Astrocyte (in vitro differentiated cells and primary cell): ENCODE measurements around the gene VPS11. TPM values are rescaled to one million over a fixed set of nuclear protein-coding genes. Genes with fewer than 3 reads are reported as not detected.

Experiments used
- DNase-seq: peaks from one replicate; pipeline ENCODE4 v3.0.0-alpha.2; 2010; ENCODE audit warnings: low read depth
- FAIRE-seq: peaks from 2 replicates; lab custom pipeline; 2011; peaks lifted over from hg19 to GRCh38; lab: Jason Lieb, UNC
- H2AFZ ChIP-seq: 2 replicates; pipeline ENCODE4 v1.6.0; 2012; ENCODE audit warnings: low read depth, low read length, inconsistent platforms
- H3K27ac ChIP-seq: 2 replicates; pipeline ENCODE4 v1.5.1; 2011; ENCODE audit warnings: low read depth, low read length, inconsistent platforms
- H3K27me3 ChIP-seq: 2 replicates; pipeline ENCODE4 v1.6.0; 2011; ENCODE audit warnings: low read length, inconsistent platforms; ENCODE audit not compliant: insufficient read depth
- H3K36me3 ChIP-seq: 2 replicates; pipeline ENCODE4 v1.5.1; 2011; ENCODE audit warnings: low read length, inconsistent platforms; ENCODE audit not compliant: insufficient read depth
- H3K4me1 ChIP-seq: 2 replicates; pipeline ENCODE4 v1.5.1; 2011; ENCODE audit warnings: low read length, inconsistent platforms; ENCODE audit not compliant: insufficient read depth
- H3K4me2 ChIP-seq: 2 replicates; pipeline ENCODE4 v1.6.0; 2012; ENCODE audit warnings: low read length, inconsistent platforms
- H3K4me3 ChIP-seq: 2 replicates; pipeline ENCODE4 v1.5.1; 2011; ENCODE audit warnings: low read depth, mild to moderate bottlenecking, low read length, inconsistent platforms; ENCODE audit not compliant: insufficient read depth
- H3K79me2 ChIP-seq: 2 replicates; pipeline ENCODE4 v1.6.0; 2012; ENCODE audit warnings: mild to moderate bottlenecking, low read length, inconsistent platforms; ENCODE audit not compliant: insufficient read depth
- H3K9ac ChIP-seq: 2 replicates; pipeline ENCODE4 v1.6.0; 2012; ENCODE audit warnings: mild to moderate bottlenecking, low read length, inconsistent platforms
- H3K9me3 ChIP-seq: 2 replicates; pipeline ENCODE4 v1.5.1; 2012; ENCODE audit warnings: low read depth, mild to moderate bottlenecking, low read length, inconsistent platforms; ENCODE audit not compliant: insufficient read depth
- H4K20me1 ChIP-seq: 2 replicates; pipeline ENCODE4 v1.6.0; 2012; ENCODE audit warnings: low read length, inconsistent platforms; ENCODE audit not compliant: insufficient read depth
- H3K27ac Mint-ChIP-seq: one replicate; pipeline ENCODE4 v1.8.0; 2021; ENCODE audit warnings: mild to moderate bottlenecking, mixed read lengths; ENCODE audit not compliant: unreplicated experiment
- H3K27me3 Mint-ChIP-seq: one replicate; pipeline ENCODE4 v1.8.0; 2021; ENCODE audit warnings: low read depth, mixed read lengths; ENCODE audit not compliant: unreplicated experiment
- H3K36me3 Mint-ChIP-seq: one replicate; pipeline ENCODE4 v1.8.0; 2021; ENCODE audit warnings: low read depth, mixed read lengths; ENCODE audit not compliant: unreplicated experiment
- H3K4me1 Mint-ChIP-seq: one replicate; pipeline ENCODE4 v1.8.0; 2021; ENCODE audit warnings: low read depth, mixed read lengths; ENCODE audit not compliant: unreplicated experiment
- H3K4me3 Mint-ChIP-seq: one replicate; pipeline ENCODE4 v1.8.0; 2021; ENCODE audit warnings: mild to moderate bottlenecking, moderate library complexity, mixed read lengths; ENCODE audit not compliant: unreplicated experiment
- H3K9me3 Mint-ChIP-seq: one replicate; pipeline ENCODE4 v1.8.0; 2021; ENCODE audit warnings: mild to moderate bottlenecking, mixed read lengths; ENCODE audit not compliant: unreplicated experiment
- EZH2 ChIP-seq: IDR thresholded peaks from 2 replicates; pipeline ENCODE4 v1.6.1; 2012; ENCODE audit warnings: mild to moderate bottlenecking, low read length, inconsistent platforms; ENCODE audit not compliant: insufficient read depth
- total RNA-seq: library from RNA; stranded (reverse); gene quantifications from 2 replicates; pipeline ENCODE4 v1.2.1, GENCODE V29; 2021
- TF ChIP-seq, protein P1 (sequence below): IDR thresholded peaks from 2 replicates; pipeline ENCODE4 v1.5.1; 2011; ENCODE audit warnings: low read depth, mild to moderate bottlenecking, inconsistent platforms, low read length, moderate library complexity; ENCODE audit not compliant: insufficient read depth

VPS11 gene
- total RNA-seq, 1 donor from 2014 or later = 24.0 TPM

DNA sequence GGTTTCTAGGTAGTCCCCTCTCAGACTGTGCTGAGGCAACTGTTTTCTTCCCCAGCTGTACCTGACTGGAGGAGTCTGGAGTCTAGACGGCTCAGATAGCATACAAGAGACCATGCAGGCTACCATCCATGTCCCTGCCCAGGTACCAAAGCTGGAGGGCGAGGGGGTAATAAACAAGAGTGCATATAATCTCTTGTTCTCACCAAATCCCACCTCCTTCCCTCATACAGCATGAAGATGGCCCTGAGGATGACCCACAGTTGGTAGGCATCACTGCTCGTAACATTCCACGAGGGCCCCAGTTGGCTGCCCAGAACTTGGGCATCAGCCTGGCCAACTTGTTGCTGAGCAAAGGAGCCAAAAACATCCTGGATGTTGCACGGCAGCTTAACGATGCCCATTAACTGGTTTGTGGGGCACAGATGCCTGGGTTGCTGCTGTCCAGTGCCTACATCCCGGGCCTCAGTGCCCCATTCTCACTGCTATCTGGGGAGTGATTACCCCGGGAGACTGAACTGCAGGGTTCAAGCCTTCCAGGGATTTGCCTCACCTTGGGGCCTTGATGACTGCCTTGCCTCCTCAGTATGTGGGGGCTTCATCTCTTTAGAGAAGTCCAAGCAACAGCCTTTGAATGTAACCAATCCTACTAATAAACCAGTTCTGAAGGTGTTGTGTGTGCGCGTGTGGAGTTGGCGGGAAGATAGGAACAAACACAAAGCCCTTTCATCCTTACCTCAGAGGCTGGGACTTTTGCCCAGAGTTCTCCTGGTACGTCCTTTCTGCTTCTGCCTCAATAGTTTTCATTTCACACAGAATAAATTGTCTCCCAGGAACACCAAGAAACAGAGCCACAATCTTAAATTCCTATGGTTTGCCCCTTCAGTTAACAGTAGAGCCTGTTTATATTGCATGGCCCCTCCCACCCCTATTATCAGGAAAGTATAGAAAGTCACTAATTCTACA, 25.5 kb downstream of the VPS11 start:
- Histone ChIP-seq H3K27ac (no peak overlapping the region), H4K20me1 (peaks cover 29% of the 10 kb centered on the region), H3K4me1 (peaks cover 17% of the 10 kb centered on the region), H3K79me2 (peaks cover 38% of the 10 kb centered on the region), H3K4me2 (peak overlapping the region; percentile 89), H3K9me3 (no peaks in the 10 kb centered on the region), H3K9ac (peak overlapping the region; percentile 93), H3K36me3 (peaks cover 19% of the 10 kb centered on the region), H3K4me3 (peak overlapping the region; percentile 79), H3K27me3 (no peaks in the 10 kb centered on the region), H2AFZ (no peak overlapping the region)
- H3K4me3 Mint-ChIP-seq = peak overlapping the region; percentile 84
- H3K27ac Mint-ChIP-seq = peak overlapping the region; percentile 51
- H3K4me1 Mint-ChIP-seq = peaks cover 10% of the 10 kb centered on the region
- DNase-seq (peak; percentile 51), FAIRE-seq (no peak)
- peaks cover 17% of the 10 kb centered on the region for H3K36me3 Mint-ChIP-seq
- no peaks in the 10 kb centered on the region for H3K27me3 Mint-ChIP-seq
- no peaks in the 10 kb centered on the region for H3K9me3 Mint-ChIP-seq
- TF ChIP-seq, protein P1, sequence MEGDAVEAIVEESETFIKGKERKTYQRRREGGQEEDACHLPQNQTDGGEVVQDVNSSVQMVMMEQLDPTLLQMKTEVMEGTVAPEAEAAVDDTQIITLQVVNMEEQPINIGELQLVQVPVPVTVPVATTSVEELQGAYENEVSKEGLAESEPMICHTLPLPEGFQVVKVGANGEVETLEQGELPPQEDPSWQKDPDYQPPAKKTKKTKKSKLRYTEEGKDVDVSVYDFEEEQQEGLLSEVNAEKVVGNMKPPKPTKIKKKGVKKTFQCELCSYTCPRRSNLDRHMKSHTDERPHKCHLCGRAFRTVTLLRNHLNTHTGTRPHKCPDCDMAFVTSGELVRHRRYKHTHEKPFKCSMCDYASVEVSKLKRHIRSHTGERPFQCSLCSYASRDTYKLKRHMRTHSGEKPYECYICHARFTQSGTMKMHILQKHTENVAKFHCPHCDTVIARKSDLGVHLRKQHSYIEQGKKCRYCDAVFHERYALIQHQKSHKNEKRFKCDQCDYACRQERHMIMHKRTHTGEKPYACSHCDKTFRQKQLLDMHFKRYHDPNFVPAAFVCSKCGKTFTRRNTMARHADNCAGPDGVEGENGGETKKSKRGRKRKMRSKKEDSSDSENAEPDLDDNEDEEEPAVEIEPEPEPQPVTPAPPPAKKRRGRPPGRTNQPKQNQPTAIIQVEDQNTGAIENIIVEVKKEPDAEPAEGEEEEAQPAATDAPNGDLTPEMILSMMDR = no peak
- no peak for TF ChIP-seq EZH2

DNA sequence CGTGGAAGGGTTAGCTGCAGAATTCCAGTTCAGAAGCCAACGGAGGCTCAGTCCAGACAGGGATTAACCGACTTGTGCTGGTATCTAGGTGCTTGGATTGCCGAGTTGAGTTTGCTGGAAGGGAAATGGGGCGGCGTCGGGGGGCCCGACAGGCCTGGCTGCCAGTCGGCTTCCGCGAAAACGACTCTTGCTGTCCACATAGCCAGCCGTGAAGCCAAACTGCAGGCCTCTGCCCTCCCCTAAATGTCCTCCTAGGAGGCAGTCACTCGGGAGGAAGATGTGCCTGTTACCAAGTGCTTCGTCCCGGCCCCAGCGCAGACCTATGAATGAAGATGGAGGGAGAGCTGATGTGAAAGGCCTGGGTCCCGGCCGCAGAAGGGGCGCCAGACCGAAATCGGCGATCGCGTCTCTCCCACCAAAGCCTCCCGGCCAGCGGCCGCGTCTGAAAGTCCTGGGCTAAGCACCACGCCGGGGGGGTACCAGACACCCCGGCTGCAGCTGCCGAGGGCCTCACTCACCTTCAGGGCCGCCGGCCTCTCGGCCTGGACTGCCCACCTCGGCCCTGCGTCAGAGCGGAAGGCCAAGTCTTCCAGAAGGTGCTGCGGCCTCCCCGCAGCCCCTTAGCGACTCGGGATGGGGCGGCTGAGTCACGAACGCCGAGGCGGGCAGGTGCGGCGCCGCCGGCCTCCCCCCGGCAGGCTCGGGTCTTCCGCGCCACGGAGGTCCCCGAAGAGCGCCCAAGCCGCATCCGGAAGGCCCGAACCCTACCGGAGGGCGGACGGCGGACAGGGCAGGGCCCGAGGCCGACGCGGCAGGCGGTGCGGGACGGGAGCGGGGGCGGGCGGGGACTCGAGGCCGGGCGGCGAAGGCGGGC, 26.6 kb downstream of the VPS11 start:
- peak overlapping the region; percentile 89 for H3K4me2 ChIP-seq
- H3K27ac Mint-ChIP-seq = peak overlapping the region; percentile 90
- peaks cover 10% of the 10 kb centered on the region for H3K4me1 Mint-ChIP-seq
- H3K4me3 Mint-ChIP-seq = peak overlapping the region; percentile 92
- peak overlapping the region; percentile 75 for H3K27ac ChIP-seq
- no peaks in the 10 kb centered on the region for H3K9me3 Mint-ChIP-seq
- H2AFZ ChIP-seq = peak overlapping the region; percentile 5
- DNase-seq = peak; percentile 26
- peaks cover 14% of the 10 kb centered on the region for H3K36me3 Mint-ChIP-seq
- H3K36me3 ChIP-seq = peaks cover 22% of the 10 kb centered on the region
- no peaks in the 10 kb centered on the region for H3K27me3 ChIP-seq
- peaks cover 29% of the 10 kb centered on the region for H4K20me1 ChIP-seq
- H3K9ac ChIP-seq = peak overlapping the region; percentile 93
- no peak for TF ChIP-seq EZH2
- TF ChIP-seq, protein P1 = no peak
- peaks cover 17% of the 10 kb centered on the region for H3K4me1 ChIP-seq
- no peaks in the 10 kb centered on the region for H3K9me3 ChIP-seq
- FAIRE-seq = no peak
- peaks cover 38% of the 10 kb centered on the region for H3K79me2 ChIP-seq
- no peaks in the 10 kb centered on the region for H3K27me3 Mint-ChIP-seq
- H3K4me3 ChIP-seq = peak overlapping the region; percentile 79
